GM12875 (cell line): Measurements from ENCODE around the gene GRM2.

Experiments
- H3K4me3 ChIP-seq: one replicate; pipeline ENCODE4 v1.5.1; 2011; ENCODE audit warnings: low read depth, low read length, control low read depth
- CTCF ChIP-seq: IDR thresholded peaks from 2 replicates; pipeline ENCODE4 v1.5.1; 2011; ENCODE audit warnings: low read depth, mild to moderate bottlenecking, control low read depth, inconsistent platforms, low read length, moderate library complexity, borderline replicate concordance; ENCODE audit not compliant: insufficient read depth

GRM2 gene

GRCh38 chr3:51686512-51687215, 20.2 kb upstream of the GRM2 start:
- no peak overlapping the region for H3K4me3 ChIP-seq
- TF ChIP-seq CTCF: no peak

GRCh38 chr3:51687431-51688205, 19.2 kb upstream of the GRM2 start:
- no peak overlapping the region for H3K4me3 ChIP-seq

DNA sequence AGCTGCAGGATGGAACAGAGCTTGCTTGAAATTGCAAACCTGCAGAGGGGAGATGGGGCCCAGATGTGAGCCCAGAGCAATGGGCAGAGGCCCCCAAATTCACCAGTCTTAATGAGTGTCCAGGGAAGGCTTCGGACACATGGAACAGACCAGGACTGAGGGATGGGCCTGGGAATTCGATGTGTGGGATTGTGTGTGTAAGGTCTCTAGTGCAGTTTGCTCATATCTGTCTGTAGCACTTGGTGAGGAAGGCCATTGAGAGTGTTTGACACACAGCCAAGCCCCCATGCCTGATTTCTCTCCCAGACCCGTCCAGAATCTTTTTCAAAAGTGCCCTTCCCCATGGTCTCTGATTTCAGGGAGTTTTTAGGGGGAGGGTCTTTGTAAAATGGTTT, 18.7 kb upstream of the GRM2 start:
- TF ChIP-seq CTCF: no peak
- H3K4me3 ChIP-seq: no peak overlapping the region

More at GRCh38 chr3:51687431-51688205, 19.2 kb upstream of the GRM2 start:
- TF ChIP-seq CTCF: no peak

DNA sequence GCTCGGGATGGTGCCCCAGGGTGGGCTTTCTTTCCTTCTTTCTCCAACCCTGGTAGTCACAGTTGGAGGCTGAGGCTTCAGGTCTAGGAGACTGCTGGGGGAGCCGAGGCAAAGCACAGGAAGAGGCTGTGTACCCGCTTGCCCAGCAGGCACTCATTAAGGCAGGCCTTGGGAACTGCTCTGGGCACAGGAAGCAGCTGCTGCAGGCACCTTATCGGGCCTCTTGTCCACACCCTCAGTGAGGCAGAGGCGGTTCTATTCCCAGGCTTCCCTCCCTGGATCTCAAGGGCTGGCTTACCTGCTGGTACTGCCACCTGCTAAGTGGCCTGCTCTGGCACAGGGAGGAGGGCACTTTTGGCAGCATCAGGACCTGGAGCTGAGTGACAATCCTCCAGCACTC, 15.8 kb upstream of the GRM2 start:
- TF ChIP-seq CTCF: no peak

GRCh38 chr3:51691949-51692348, 14.9 kb upstream of the GRM2 start:
- no peak overlapping the region for H3K4me3 ChIP-seq
- TF ChIP-seq CTCF: no peak

More for the DNA sequence above, 15.8 kb upstream of the GRM2 start:
- no peak overlapping the region for H3K4me3 ChIP-seq

DNA sequence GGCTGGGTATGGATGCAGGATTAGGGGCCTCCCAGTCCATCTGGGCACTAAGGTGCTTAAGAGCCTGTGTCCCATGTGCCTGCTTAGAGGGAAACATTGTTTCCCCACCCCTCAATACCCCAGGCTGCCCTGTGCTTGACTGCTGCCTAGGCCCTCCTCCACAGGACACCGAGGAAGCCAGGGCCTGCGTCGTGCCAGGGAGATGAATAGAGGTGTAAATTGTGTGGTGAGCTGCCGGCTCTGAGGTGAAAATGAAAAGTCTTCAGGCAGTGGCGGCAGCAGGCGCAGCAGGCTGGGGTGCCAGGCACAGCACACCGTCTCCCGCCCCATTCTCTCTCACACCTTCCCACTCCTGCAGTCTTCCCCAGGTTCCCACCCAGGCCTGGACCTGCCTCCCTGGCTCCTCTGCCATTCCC, 13.9 kb upstream of the GRM2 start:
- no peak overlapping the region for H3K4me3 ChIP-seq
- TF ChIP-seq CTCF: no peak

GRCh38 chr3:51696954-51697353, 9.9 kb upstream of the GRM2 start:
- no peak overlapping the region for H3K4me3 ChIP-seq
- no peak for TF ChIP-seq CTCF
